Measurements from ENCODE around the gene OR5H14.

DNA sequence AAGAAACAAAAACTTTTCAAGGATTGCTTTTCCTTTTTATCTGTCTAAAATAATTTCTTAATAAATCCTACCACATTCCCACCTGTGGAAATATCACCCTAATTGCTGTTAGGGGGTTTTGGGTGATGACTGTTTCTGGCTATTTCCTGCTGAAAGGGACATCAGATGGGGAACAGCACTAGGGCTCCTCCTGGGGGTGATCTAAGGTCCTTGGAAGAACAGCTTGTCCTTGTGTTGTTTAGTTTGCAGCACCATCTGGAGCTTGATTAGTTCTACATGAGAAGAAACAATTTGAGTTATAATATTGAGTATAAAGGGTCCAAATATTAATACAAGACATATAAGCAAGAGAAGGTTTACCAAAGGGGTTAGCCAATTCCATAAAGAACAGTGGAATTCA, 37.9 kb downstream of the OR5H14 start:
- TF ChIP-seq POLR2AphosphoS5 (IDR thresholded peaks at IDR 0.05; ENCODE audit: low read depth, low read length) (no peak), POLR2A (IDR thresholded peaks at IDR 0.05; ENCODE audit: low read depth, low read length) (no peak)
